A549 (cell line): Measurements from ENCODE around the gene WASHC3.
"Not testable (repeated sequence)": the region's sequence is repeated elsewhere in the genome, so short reads cannot be mapped to it uniquely, and the experiment has no call there.

Experiments
- BHLHE40 ChIP-seq: IDR thresholded peaks from 2 replicates; pipeline ENCODE4 v1.6.1; 2012; ENCODE audit warnings: low read depth, low read length, inconsistent platforms
- CTCF ChIP-seq: fragments of >200 bp; sonication (Bioruptor Twin); formaldehyde crosslinking; IDR thresholded peaks from 3 replicates; pipeline ENCODE4 v1.5.1; 2016
- EHMT2 ChIP-seq: fragments of 200-600 bp; sonication (generic); IDR thresholded peaks from 2 replicates; pipeline ENCODE4 v1.6.1; 2016; ENCODE audit warnings: antibody characterized with exemption, low read depth, mild to moderate bottlenecking, moderate library complexity
- EP300 ChIP-seq, 2 experiments: fragments of >200 bp; sonication (Bioruptor Twin); formaldehyde crosslinking; IDR thresholded peaks; 2 replicates in 1 of 2; 3 replicates in 1 of 2; pipeline ENCODE4 v1.6.1; 2016 to 2017
- FOSB ChIP-seq: fragments of 250-450 bp; sonication (Bioruptor Pico); IDR thresholded peaks from 2 replicates; pipeline ENCODE4 v1.5.0; 2020; ENCODE audit warnings: mild to moderate bottlenecking, moderate library complexity
- HOXB5 ChIP-seq: fragments of 250-450 bp; sonication (Bioruptor Pico); IDR thresholded peaks from 2 replicates; pipeline ENCODE4 v1.5.0; 2020; ENCODE audit warnings: mild to moderate bottlenecking, moderate library complexity
- KDM1A ChIP-seq: fragments of 200-600 bp; sonication (generic); IDR thresholded peaks from 2 replicates; pipeline ENCODE4 v1.6.1; 2016; ENCODE audit warnings: low read depth, mild to moderate bottlenecking
- MAZ ChIP-seq: fragments of 150-350 bp; IDR thresholded peaks from 2 replicates; pipeline ENCODE4 v1.6.1; 2014; ENCODE audit warnings: antibody characterized with exemption, low read depth, low read length, borderline replicate concordance
- MYC ChIP-seq: IDR thresholded peaks from 2 replicates; pipeline ENCODE4 v1.6.1; 2012; ENCODE audit warnings: mild to moderate bottlenecking, inconsistent platforms, low read length, improper control_type of control experiment, borderline replicate concordance
- NR3C1 ChIP-seq: fragments of >200 bp; sonication (Bioruptor Twin); formaldehyde crosslinking; IDR thresholded peaks from 3 replicates; pipeline ENCODE4 v1.6.1; 2017
- RAD21 ChIP-seq, 2 experiments: fragments of >200 bp in 1 of 2; sonication (Bioruptor Twin) in 1 of 2; formaldehyde crosslinking in 1 of 2; IDR thresholded peaks in 1 of 2; conservative IDR thresholded peaks in 1 of 2; 2 replicates in 1 of 2; 3 replicates in 1 of 2; pipeline ENCODE4 v1.6.1; 2012 to 2018; ENCODE audit warnings: inconsistent platforms in 1 of 2
- SMC3 ChIP-seq: fragments of >200 bp; sonication (Bioruptor Twin); formaldehyde crosslinking; IDR thresholded peaks from 3 replicates; pipeline ENCODE4 v1.6.1; 2018; ENCODE audit warnings: inconsistent platforms
- ZSCAN20 ChIP-seq: fragments of 250-450 bp; sonication (Bioruptor Pico); IDR thresholded peaks from 2 replicates; pipeline ENCODE4 v1.8.0; 2022; ENCODE audit warnings: mild to moderate bottlenecking, moderate library complexity

GRCh38 chr12:102089228-102089835, 27.5 kb upstream of the WASHC3 start:
- not testable (repeated sequence) for TF ChIP-seq BHLHE40; ZSCAN20 (CRISPR knock-in tag); CTCF; HOXB5 (CRISPR knock-in tag); KDM1A; EP300 (IDR thresholded peaks at IDR 0.05); RAD21 (conservative IDR thresholded peaks at IDR 0.05 in 1 of 2, IDR thresholded peaks at IDR 0.05 in 1 of 2); FOSB (CRISPR knock-in tag); MYC; MAZ; EHMT2; NR3C1; SMC3
